GM23338 (cell line): ENCODE data around the gene TEX35. TPM values are rescaled to one million over a fixed set of nuclear protein-coding genes. Genes with fewer than 3 reads are reported as not detected.

Experiments used
- ATAC-seq: fragments of 200-7000 bp; cut with Tn5 transposase; 3 replicates; pipeline ENCODE4 v1.9.1; 2020
- DNase-seq: peaks from one replicate; pipeline ENCODE4 v3.0.0-alpha.2; 2015; ENCODE audit warnings: low spot score
- H2AFZ ChIP-seq: fragments of 200-600 bp; sonication (generic); 2 replicates; pipeline ENCODE4 v1.8.0; 2016; ENCODE audit warnings: antibody characterized with exemption, mild to moderate bottlenecking, moderate library complexity
- H3F3A ChIP-seq: fragments of 200-600 bp; sonication (generic); replicated peaks from 2 replicates; pipeline ENCODE4 v1.8.0; 2017; ENCODE audit warnings: antibody characterized with exemption, mixed run types, low read depth
- H3K27ac ChIP-seq: fragments of 200-600 bp; sonication (generic); 2 replicates; pipeline ENCODE4 v1.6.1; 2016; ENCODE audit warnings: low read depth
- H3K27me3 ChIP-seq: fragments of 200-600 bp; sonication (generic); 2 replicates; pipeline ENCODE4 v1.8.0; 2016; ENCODE audit warnings: mild to moderate bottlenecking, mixed run types, moderate library complexity; ENCODE audit not compliant: insufficient read depth
- H3K36me3 ChIP-seq: fragments of 200-600 bp; sonication (generic); 2 replicates; pipeline ENCODE4 v1.8.0; 2016; ENCODE audit warnings: mild to moderate bottlenecking; ENCODE audit not compliant: insufficient read depth
- H3K4me1 ChIP-seq: fragments of 200-600 bp; sonication (generic); 2 replicates; pipeline ENCODE4 v1.8.0; 2016; ENCODE audit warnings: mild to moderate bottlenecking, moderate library complexity; ENCODE audit not compliant: insufficient read depth
- H3K4me2 ChIP-seq: fragments of 200-600 bp; sonication (generic); 2 replicates; pipeline ENCODE4 v1.7.1; 2017; ENCODE audit warnings: mixed run types
- H3K4me3 ChIP-seq: fragments of 200-600 bp; sonication (generic); 2 replicates; pipeline ENCODE4 v1.6.1; 2016; ENCODE audit warnings: mixed run types
- H3K79me2 ChIP-seq: fragments of 200-600 bp; sonication (generic); replicated peaks from 2 replicates; pipeline ENCODE4 v1.8.0; 2017; ENCODE audit warnings: mild to moderate bottlenecking; ENCODE audit not compliant: insufficient read depth
- H3K9me2 ChIP-seq: fragments of 200-600 bp; sonication (generic); 2 replicates; pipeline ENCODE4 v1.8.0; 2017; ENCODE audit not compliant: insufficient read depth
- H4K20me1 ChIP-seq: fragments of 200-600 bp; sonication (generic); replicated peaks from 2 replicates; pipeline ENCODE4 v1.8.0; 2017; ENCODE audit warnings: mild to moderate bottlenecking; ENCODE audit not compliant: insufficient read depth
- H3K27ac Mint-ChIP-seq: 2 replicates; pipeline ENCODE4 v1.8.0; 2020; ENCODE audit warnings: inconsistent platforms, mild to moderate bottlenecking, moderate library complexity, mixed read lengths
- H3K27me3 Mint-ChIP-seq: 3 replicates; pipeline ENCODE4 v1.8.0; 2022; ENCODE audit warnings: low read depth, mild to moderate bottlenecking, moderate library complexity, mixed read lengths, inconsistent platforms; ENCODE audit not compliant: insufficient read depth, poor library complexity
- H3K36me3 Mint-ChIP-seq: 3 replicates; pipeline ENCODE4 v1.8.0; 2021; ENCODE audit warnings: low read depth, mild to moderate bottlenecking, inconsistent platforms, moderate library complexity, mixed read lengths
- H3K4me1 Mint-ChIP-seq: 3 replicates; pipeline ENCODE4 v1.8.0; 2020; ENCODE audit warnings: mild to moderate bottlenecking, inconsistent platforms, mixed read lengths
- H3K4me3 Mint-ChIP-seq: 3 replicates; pipeline ENCODE4 v1.8.0; 2021; ENCODE audit warnings: moderate library complexity, mild to moderate bottlenecking, inconsistent platforms, mixed read lengths
- H3K9me3 Mint-ChIP-seq: 3 replicates; pipeline ENCODE4 v1.8.0; 2020; ENCODE audit warnings: moderate library complexity, mild to moderate bottlenecking, inconsistent platforms, mixed read lengths
- EZH2 ChIP-seq: fragments of 200-600 bp; sonication (generic); IDR thresholded peaks from one replicate; pipeline ENCODE4 v1.8.0; 2017; ENCODE audit warnings: antibody characterized with exemption, mild to moderate bottlenecking, low read depth; ENCODE audit not compliant: unreplicated experiment
- NANOG ChIP-seq: IDR thresholded peaks from 2 replicates; pipeline ENCODE4 v1.6.1; 2016; ENCODE audit warnings: antibody characterized with exemption, borderline replicate concordance
- ZNF114 ChIP-seq: fragments of 250-450 bp; sonication (Bioruptor Pico); IDR thresholded peaks from 2 replicates; pipeline ENCODE4 v1.5.0; 2020; ENCODE audit warnings: mild to moderate bottlenecking, moderate library complexity
- ZNF331 ChIP-seq: fragments of 250-450 bp; sonication (Bioruptor Pico); IDR thresholded peaks from 2 replicates; pipeline ENCODE4 v1.5.0; 2020; ENCODE audit warnings: low read depth, mild to moderate bottlenecking, moderate library complexity
- ZNF462 ChIP-seq: fragments of 250-450 bp; sonication (Bioruptor Pico); IDR thresholded peaks from 2 replicates; pipeline ENCODE4 v1.5.0; 2020; ENCODE audit warnings: mild to moderate bottlenecking, moderate library complexity
- polyA plus RNA-seq: library from polyadenylated mRNA; unstranded; fragments of >200 nt; fragmentation: Nextera tagmentation; extraction: Ambion mirVana; gene quantifications from 2 replicates; pipeline ENCODE4 v1.2.1, GENCODE V29; 2016
- total RNA-seq: library from RNA; depleted of rRNA; stranded (reverse); fragments of >200 nt; shearing (Covaris generic); gene quantifications from 2 replicates; pipeline ENCODE4 v1.2.3, GENCODE V29; 2014
- TF ChIP-seq, protein P1 (sequence below): IDR thresholded peaks from one replicate; pipeline ENCODE4 v1.6.1; 2018; ENCODE audit warnings: antibody characterized with exemption; ENCODE audit not compliant: unreplicated experiment

TEX35 gene
- total and polyA plus RNA-seq, 2 experiments from 2014 or later: not detected

DNA sequence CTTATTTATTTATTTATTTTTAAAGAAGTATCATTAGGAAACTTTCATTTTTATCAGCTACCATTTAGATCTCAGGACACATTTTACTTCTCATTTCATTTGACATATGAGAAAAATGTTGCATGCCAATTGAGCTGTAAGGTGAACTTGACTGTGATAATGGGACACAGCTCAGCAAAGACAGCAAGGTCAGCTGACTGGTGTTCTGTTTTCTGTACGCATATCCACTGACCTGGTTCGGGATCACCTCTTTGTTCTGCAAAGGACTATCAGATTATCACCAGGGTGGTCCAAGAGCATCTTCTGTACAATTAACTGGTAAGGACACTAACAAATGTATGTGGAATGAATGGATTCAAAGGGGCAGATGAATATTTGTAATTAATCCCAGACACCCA lies 51.9 kb downstream of the TEX35 start:
- TF ChIP-seq ZNF462 (CRISPR knock-in tag): no peak
- TF ChIP-seq ZNF114 (CRISPR knock-in tag): no peak
- no peak for DNase-seq
- Histone ChIP-seq H3K4me2 (no peak overlapping the region), H3K36me3 (no peaks in the 10 kb centered on the region), H3K79me2 (no peaks in the 10 kb centered on the region), H3K27ac (no peak overlapping the region), H4K20me1 (no peaks in the 10 kb centered on the region), H3K4me1 (no peaks in the 10 kb centered on the region), H3K4me3 (no peak overlapping the region), H2AFZ (no peak overlapping the region), H3K9me2 (no peaks in the 10 kb centered on the region), H3F3A (no peaks in the 10 kb centered on the region), H3K27me3 (no peaks in the 10 kb centered on the region)
- H3K27me3 Mint-ChIP-seq: peaks cover 3% of the 10 kb centered on the region
- H3K4me1 Mint-ChIP-seq: peaks cover 6% of the 10 kb centered on the region; the same call in 2 of the 3 replicates
- H3K27ac Mint-ChIP-seq: no peak overlapping the region
- H3K36me3 Mint-ChIP-seq: peaks cover 7% of the 10 kb centered on the region; the same call in 2 of the 3 replicates
- H3K9me3 Mint-ChIP-seq: peaks cover 2% of the 10 kb centered on the region; the same call in 2 of the 3 replicates
- ATAC-seq: no peak
- H3K4me3 Mint-ChIP-seq: no peak overlapping the region

DNA sequence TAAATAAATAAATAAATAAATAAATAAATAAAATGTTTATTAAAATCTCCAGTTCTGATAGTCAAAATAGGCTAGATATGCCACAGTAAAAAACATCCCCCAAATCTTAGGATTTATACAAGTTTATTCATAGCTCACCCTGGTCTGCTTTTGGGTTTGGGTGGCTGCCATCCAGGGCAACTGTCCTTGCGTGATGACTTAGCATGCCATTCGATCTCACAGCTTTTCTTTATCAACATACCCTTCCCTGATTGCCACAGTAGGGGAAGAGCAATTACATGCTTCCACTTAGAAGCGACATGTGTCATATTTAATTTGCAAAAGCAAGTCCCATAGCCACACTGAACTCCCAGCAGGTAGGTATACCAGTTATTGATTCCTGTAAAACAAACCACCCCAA lies 52.7 kb downstream of the TEX35 start:
- Histone ChIP-seq H2AFZ (no peak overlapping the region), H3K79me2 (no peaks in the 10 kb centered on the region), H3K4me3 (no peak overlapping the region), H4K20me1 (no peaks in the 10 kb centered on the region), H3K9me2 (no peaks in the 10 kb centered on the region), H3K4me2 (no peak overlapping the region), H3K4me1 (no peaks in the 10 kb centered on the region), H3F3A (no peaks in the 10 kb centered on the region), H3K36me3 (no peaks in the 10 kb centered on the region), H3K27ac (no peak overlapping the region), H3K27me3 (no peaks in the 10 kb centered on the region)
- no peaks in the 10 kb centered on the region; the same call in 1 of the 3 replicates for H3K9me3 Mint-ChIP-seq
- H3K4me3 Mint-ChIP-seq: no peak overlapping the region
- ATAC-seq (no peak), DNase-seq (no peak)
- H3K36me3 Mint-ChIP-seq: peaks cover 4% of the 10 kb centered on the region; the same call in 1 of the 3 replicates
- peaks cover 6% of the 10 kb centered on the region; the same call in 2 of the 3 replicates for H3K4me1 Mint-ChIP-seq
- no peak overlapping the region for H3K27ac Mint-ChIP-seq
- H3K27me3 Mint-ChIP-seq: peaks cover 3% of the 10 kb centered on the region
- TF ChIP-seq ZNF331 (no peak), ZNF114 (CRISPR knock-in tag) (no peak), EZH2 (no peak), NANOG (no peak)
- TF ChIP-seq, protein P1, sequence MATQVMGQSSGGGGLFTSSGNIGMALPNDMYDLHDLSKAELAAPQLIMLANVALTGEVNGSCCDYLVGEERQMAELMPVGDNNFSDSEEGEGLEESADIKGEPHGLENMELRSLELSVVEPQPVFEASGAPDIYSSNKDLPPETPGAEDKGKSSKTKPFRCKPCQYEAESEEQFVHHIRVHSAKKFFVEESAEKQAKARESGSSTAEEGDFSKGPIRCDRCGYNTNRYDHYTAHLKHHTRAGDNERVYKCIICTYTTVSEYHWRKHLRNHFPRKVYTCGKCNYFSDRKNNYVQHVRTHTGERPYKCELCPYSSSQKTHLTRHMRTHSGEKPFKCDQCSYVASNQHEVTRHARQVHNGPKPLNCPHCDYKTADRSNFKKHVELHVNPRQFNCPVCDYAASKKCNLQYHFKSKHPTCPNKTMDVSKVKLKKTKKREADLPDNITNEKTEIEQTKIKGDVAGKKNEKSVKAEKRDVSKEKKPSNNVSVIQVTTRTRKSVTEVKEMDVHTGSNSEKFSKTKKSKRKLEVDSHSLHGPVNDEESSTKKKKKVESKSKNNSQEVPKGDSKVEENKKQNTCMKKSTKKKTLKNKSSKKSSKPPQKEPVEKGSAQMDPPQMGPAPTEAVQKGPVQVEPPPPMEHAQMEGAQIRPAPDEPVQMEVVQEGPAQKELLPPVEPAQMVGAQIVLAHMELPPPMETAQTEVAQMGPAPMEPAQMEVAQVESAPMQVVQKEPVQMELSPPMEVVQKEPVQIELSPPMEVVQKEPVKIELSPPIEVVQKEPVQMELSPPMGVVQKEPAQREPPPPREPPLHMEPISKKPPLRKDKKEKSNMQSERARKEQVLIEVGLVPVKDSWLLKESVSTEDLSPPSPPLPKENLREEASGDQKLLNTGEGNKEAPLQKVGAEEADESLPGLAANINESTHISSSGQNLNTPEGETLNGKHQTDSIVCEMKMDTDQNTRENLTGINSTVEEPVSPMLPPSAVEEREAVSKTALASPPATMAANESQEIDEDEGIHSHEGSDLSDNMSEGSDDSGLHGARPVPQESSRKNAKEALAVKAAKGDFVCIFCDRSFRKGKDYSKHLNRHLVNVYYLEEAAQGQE: no peak
